HG03064 (cell line): ENCODE data around the gene BRD3.
"Not testable (repeated sequence)": the region's sequence is repeated elsewhere in the genome, so short reads cannot be mapped to it uniquely, and the experiment has no call there.

Source experiments
- ATAC-seq: cut with Tn5 transposase; IDR thresholded peaks from one replicate; pipeline ENCODE4 v1.9.1; 2021; ENCODE audit warnings: low read depth; ENCODE audit not compliant: unreplicated experiment

The BRD3 gene

GRCh38 chr9:133995012-133995896 lies 72.6 kb downstream of the BRD3 start:
- no peak for ATAC-seq

DNA sequence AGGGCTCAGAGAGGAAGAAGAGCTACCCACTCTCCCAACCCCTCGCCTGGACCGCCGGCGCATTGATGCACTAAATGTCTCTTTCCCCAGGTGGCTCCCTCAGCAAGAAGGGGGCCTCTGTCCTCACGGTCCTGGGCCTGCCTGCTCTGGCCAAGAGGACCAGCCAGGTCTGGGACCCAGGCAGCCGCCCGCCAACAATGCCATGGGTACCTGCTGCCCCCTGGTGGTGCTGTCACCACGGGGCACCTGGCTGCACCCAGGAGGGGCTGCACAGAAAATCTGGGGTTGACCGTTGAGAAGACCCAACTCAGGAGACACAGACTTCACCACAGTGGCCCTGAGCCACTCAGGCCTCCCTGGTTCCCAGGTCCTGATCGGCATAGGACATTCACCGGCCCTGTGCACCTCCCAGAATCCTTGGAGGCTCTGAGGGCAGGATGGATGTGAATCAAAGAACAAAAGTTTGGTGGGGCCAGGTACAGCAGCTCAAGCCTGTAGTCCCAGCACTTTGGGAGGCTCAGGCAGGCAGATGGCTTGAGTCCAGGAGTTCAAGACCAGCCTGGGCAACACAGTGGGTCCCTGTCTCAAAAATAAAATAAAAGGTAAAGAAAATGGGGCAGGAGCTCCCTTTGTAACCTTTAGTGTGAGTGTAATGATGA lies 73.3 kb downstream of the BRD3 start:
- no peak for ATAC-seq

GRCh38 chr9:133993635-133994253 lies 74.1 kb downstream of the BRD3 start:
- ATAC-seq, result no peak

DNA sequence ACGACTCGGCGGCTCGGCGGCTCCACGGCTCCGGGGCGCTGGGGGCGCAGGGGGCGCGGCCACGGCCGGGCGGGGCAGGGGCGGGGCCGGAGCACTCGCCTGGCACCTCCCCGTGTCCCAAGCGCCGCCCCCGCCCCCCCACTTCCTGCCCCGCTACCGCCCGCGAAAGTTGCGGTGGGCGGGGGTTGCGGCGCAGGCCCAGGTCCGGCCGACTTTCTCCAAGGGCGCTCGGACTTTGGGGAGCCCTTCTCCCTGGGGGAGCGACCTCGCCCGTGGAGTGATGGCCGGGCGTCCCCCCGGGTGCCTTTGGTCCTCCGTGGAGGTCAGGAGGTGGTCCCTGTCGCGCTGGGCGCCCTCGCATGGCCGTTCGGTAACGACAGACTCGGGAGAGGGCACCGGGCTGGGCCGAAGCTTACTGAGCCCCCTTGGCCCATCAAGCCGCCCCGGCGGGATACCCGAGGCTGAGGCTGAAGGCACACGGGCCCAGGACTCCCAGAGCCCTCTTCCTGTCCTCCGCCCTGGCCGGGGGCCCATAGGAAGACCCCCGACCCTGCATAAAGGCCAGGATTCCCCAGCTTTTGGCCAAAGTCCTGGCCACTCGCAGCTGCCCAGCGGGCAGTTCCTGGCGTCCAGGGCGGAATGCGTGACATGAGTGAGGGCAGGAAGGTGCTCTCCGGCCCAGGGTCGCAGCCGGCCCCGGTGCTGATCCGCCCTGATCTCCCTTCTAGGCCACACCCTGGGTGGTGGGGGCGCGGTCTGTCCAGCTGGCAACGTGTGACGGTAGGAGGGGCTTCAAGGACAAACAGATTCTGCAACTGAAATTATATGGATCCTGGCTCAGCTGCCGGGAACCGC lies 74.8 kb downstream of the BRD3 start:
- ATAC-seq, result peak; percentile 50

GRCh38 chr9:133991964-133992779 lies 75.7 kb downstream of the BRD3 start, which contains the start of gene VAV2:
Gene VAV2 (minus strand): TSS chr9:133992324. CDS start chr9:133992278, 46 bp downstream.
- ATAC-seq, result peak; percentile 45

GRCh38 chr9:133991214-133991921 lies 76.5 kb downstream of the BRD3 start:
- ATAC-seq, result peak; percentile 9

- no peak for ATAC-seq
These were observed 77.2 kb downstream of the BRD3 start for GRCh38 chr9:133990366-133991213.

DNA sequence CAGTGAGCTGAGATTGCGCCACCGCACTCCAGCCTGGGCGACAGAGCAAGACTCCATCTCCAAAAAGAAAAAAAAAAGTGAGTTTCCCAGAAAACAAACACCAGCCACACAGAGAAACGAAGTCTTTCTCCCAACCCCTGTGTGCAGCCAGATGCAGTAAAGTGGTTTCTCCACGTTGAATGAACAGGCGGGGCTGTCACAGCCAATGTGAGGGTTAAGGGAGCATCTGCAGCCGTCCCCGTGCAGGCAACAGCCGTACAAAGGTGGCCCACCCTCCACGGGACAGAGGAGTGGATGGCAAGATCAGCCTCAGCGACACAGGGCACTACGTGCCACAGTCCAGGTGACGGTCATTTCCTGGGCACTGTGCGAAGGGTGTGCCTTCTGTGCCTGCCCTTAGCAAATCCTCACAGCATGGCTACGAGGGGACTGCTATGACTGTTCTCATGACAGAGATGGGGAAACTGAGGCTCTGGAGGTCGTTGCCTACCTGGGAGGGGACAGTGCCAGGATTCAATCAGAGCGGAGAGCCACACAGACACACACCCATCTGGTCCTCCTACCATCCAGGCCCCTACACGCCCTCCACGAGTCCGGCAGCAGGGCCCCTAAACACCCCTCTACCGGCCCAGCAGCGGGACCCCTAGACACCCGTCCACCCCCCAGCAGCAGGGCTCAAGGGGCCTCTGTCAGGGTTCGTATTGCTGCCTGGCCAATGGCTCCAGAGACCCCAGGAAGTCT lies 78.0 kb downstream of the BRD3 start:
- no peak for ATAC-seq

DNA sequence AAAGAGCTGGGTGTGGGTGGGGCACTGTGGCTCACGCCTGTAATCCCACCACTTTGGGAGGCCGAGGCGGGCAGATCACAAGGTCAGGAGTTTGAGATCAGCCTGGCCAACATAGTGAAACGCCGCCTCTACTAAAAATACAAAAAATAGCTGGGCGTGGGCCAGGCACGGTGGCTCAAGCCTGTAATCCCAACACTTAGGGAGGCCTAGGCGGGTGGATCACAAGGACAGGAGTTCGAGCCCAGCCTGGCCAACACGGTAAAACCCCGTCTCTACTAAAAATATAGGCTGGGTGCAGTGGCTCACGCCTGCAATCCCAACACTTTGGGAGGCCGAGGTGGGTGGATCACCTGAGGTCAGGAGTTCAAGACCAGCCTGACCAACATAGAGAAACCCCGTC lies 79.1 kb downstream of the BRD3 start:
- ATAC-seq, result not testable (repeated sequence)

- ATAC-seq, result no peak
These were observed 79.7 kb downstream of the BRD3 start for GRCh38 chr9:133987946-133988665.

- no peak for ATAC-seq
These were observed 80.4 kb downstream of the BRD3 start for GRCh38 chr9:133987446-133987788.

- no peak for ATAC-seq
These were observed 80.9 kb downstream of the BRD3 start for GRCh38 chr9:133986774-133987445.

GRCh38 chr9:133986061-133986460 lies 81.8 kb downstream of the BRD3 start:
- ATAC-seq, result no peak

- no peak for ATAC-seq
These were observed 84.7 kb downstream of the BRD3 start for GRCh38 chr9:133982971-133983720.

DNA sequence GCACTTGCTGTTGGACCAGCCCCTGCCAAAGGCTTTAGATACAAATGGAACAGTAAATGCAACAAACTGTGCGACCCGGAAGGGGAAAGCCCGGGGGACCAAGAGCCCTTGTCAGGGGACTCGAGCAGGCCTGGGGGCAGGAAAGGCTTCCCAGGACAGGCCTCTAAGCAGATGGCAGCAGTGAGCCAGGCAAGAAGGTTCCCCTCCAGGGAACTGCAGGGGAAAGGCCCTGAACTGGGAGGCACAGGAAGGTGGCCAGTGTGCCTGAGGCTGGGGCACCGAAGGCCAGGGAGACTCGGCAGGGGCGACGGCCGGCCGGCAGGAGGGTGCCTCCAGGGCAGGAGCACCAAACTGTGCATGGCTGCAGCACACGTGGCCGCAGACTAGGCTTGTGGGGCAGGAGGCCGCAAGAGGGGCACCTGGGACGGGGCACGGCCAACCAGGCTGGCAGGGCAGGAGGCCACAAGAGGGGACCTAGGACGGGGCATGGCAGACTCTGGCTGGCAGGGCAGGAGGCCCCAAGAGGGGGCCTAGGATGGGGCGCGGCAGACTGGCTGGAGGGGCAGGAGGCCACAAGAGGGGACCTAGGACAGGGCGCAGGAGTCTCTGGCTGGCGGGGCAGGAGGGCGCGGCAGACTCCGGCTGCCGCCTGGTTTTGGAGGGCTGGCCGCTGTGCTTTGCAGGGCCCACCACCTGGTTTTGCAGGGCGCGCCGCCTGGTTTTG lies 85.7 kb downstream of the BRD3 start:
- no peak for ATAC-seq
